Measurements from ENCODE around the gene ANKRD18A. TPM values are rescaled to one million over a fixed set of nuclear protein-coding genes. Genes with fewer than 3 reads are reported as not detected.

The ANKRD18A gene
- total and polyA plus RNA-seq, 2 of the 8 experiments (the other 6 are each of a cell fraction or from before 2014, with no cell fraction given), result 0.68 to 4.0 TPM

DNA sequence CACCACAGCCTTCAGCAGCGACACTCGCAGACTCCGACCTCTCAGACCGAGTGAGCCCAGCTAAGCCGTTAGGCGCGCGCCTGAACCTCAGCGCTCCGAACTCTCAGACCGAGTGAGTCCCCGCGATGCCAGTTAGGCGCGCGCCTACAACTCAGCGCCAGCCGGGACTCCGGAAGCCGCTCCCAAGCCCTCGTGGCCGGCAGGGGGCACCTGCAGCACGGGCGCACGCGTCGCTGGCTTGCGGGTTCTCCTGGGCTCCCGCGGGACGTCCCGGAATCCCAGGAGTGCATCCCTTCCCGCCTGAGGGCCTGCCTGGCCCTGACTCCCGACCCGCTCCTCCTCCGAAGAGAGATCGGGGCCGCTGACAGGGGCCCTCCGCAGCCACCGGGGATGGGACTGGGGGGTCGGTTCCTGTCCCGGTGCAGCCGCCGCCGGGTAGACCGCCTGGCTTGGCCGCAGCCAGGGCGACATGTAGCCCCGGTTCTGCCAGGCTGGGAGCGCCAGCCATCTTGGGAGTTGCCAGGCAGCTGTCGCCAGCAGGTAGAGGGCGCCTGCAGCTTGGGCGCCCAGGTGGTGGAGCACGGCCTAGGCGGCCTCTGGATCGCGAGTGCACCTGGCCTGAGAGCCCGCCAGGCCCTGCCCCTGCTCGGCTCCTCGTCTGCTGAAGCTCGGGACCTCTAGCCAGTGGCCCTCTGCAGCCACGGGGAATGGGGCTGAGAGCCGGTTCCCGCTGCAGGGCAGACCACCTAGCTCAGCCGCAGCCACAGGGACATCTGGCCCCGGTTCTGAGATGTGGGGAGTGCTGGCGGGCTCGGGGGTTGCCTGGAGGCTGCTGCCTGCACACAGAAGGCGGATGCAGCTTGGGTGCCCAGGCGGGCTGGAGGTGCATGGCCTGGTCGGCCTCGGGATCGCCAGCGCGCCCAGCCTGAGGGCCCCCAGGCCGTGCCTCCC, at the start of gene ANKRD18A (continued):
- TF ChIP-seq SIN3A (conservative IDR thresholded peaks at IDR 0.05 in 1 of 2, IDR thresholded peaks at IDR 0.05 in 1 of 2; ENCODE audit: low read depth in 1 of 2, low read length in 2 of 2) (peak; percentile 14 to 65; a peak in 2 of 4 replicates), EP300 (IDR thresholded peaks at IDR 0.05; ENCODE audit: borderline replicate concordance in 1 of 2, low read depth in 2 of 2, low read length in 2 of 2) (0 out of 3 replicates have a peak, but pooled peaks of 1 of the 2 experiments have one; percentile 13), CTBP2 (IDR thresholded peaks at IDR 0.05; ENCODE audit: borderline replicate concordance, insufficient read depth, insufficient read length, low read length) (peak; percentile 56), SRF (IDR thresholded peaks at IDR 0.05; ENCODE audit: low read depth, low read length) (no peak), GTF2F1 (IDR thresholded peaks at IDR 0.05; ENCODE audit: borderline replicate concordance, low read depth, low read length) (no peak; the same call in 1 of the 2 replicates), KDM4A (IDR thresholded peaks at IDR 0.05; ENCODE audit: low read depth, low read length, severe bottlenecking) (peak; percentile 81), RNF2 (IDR thresholded peaks at IDR 0.05; ENCODE audit: borderline replicate concordance, low read depth, low read length, missing control alignments, poor library complexity, severe bottlenecking) (no peak), RBBP5 (IDR thresholded peaks at IDR 0.05; ENCODE audit: borderline replicate concordance, low read depth, low read length) (no peak; the same call in 1 of the 2 replicates), RAD21 (IDR thresholded peaks at IDR 0.05 in 1 of 2, conservative IDR thresholded peaks at IDR 0.05 in 1 of 2; ENCODE audit: low read depth in 2 of 2, low read length in 2 of 2) (peak; percentile 56 to 74), POLR2A (IDR thresholded peaks at IDR 0.05; ENCODE audit: control extremely low read depth in 1 of 2, low read depth in 2 of 2, low read length in 2 of 2) (peak; percentile 28 to 62), EGR1 (IDR thresholded peaks at IDR 0.05; ENCODE audit: borderline replicate concordance, low read depth, low read length) (0 out of 2 replicates have a peak, but pooled peaks have one; percentile 28), TAF7 (optimal IDR thresholded peaks at IDR 0.05; ENCODE audit: borderline replicate concordance, low read depth, low read length) (peak; percentile 71), PHF8 (conservative IDR thresholded peaks at IDR 0.05; ENCODE audit: low read depth, low read length) (peak; percentile 82), CHD2 (IDR thresholded peaks at IDR 0.05; ENCODE audit: low read length) (peak; percentile 85), SP4 (IDR thresholded peaks at IDR 0.05; ENCODE audit: low read length) (0 out of 2 replicates have a peak, but pooled peaks have one; percentile 37)
- TF ChIP-seq, protein P1, sequence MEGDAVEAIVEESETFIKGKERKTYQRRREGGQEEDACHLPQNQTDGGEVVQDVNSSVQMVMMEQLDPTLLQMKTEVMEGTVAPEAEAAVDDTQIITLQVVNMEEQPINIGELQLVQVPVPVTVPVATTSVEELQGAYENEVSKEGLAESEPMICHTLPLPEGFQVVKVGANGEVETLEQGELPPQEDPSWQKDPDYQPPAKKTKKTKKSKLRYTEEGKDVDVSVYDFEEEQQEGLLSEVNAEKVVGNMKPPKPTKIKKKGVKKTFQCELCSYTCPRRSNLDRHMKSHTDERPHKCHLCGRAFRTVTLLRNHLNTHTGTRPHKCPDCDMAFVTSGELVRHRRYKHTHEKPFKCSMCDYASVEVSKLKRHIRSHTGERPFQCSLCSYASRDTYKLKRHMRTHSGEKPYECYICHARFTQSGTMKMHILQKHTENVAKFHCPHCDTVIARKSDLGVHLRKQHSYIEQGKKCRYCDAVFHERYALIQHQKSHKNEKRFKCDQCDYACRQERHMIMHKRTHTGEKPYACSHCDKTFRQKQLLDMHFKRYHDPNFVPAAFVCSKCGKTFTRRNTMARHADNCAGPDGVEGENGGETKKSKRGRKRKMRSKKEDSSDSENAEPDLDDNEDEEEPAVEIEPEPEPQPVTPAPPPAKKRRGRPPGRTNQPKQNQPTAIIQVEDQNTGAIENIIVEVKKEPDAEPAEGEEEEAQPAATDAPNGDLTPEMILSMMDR (IDR thresholded peaks at IDR 0.05; ENCODE audit: control extremely low read depth in 1 of 3, insufficient read depth in 1 of 3, low read depth in 1 of 3, low read length in 3 of 3), result peak; percentile 73 to 75 (median 74)
- TF ChIP-seq, protein P2, sequence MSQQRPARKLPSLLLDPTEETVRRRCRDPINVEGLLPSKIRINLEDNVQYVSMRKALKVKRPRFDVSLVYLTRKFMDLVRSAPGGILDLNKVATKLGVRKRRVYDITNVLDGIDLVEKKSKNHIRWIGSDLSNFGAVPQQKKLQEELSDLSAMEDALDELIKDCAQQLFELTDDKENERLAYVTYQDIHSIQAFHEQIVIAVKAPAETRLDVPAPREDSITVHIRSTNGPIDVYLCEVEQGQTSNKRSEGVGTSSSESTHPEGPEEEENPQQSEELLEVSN (IDR thresholded peaks at IDR 0.05), result peak; percentile 95

All from H1 (cell line).